ENCODE results near the gene SDC3.
"Not testable (repeated sequence)": the region's sequence is repeated elsewhere in the genome, so short reads cannot be mapped to it uniquely, and the experiment has no call there.

Gene SDC3

GRCh38 chr1:30872033-30872947, 36.3 kb downstream of the SDC3 start:
- DNase-seq, result no peak

GRCh38 chr1:30871276-30871871, 37.2 kb downstream of the SDC3 start:
- DNase-seq, result no peak

GRCh38 chr1:30870656-30871055, 37.9 kb downstream of the SDC3 start:
- DNase-seq, result no peak

- DNase-seq, result no peak
Observed at GRCh38 chr1:30870035-30870434, 38.5 kb downstream of the SDC3 start.

GRCh38 chr1:30868833-30869435, 39.6 kb downstream of the SDC3 start:
- DNase-seq, result peak; percentile 64

- DNase-seq, result not testable (repeated sequence)
Observed at GRCh38 chr1:30868057-30868456, 40.5 kb downstream of the SDC3 start.

- no peak for DNase-seq
Observed at GRCh38 chr1:30867537-30867936, 41.0 kb downstream of the SDC3 start.

- no peak for DNase-seq
Observed at GRCh38 chr1:30866594-30866993, 42.0 kb downstream of the SDC3 start.

GRCh38 chr1:30864681-30865080, 43.9 kb downstream of the SDC3 start:
- DNase-seq, result no peak

GRCh38 chr1:30863858-30864604, 44.5 kb downstream of the SDC3 start:
- DNase-seq, result no peak

GRCh38 chr1:30860320-30860652, 48.3 kb downstream of the SDC3 start:
- DNase-seq, result no peak

GRCh38 chr1:30857964-30858363, 50.6 kb downstream of the SDC3 start:
- no peak for DNase-seq

- DNase-seq, result no peak
Observed at GRCh38 chr1:30857062-30857461, 51.5 kb downstream of the SDC3 start.

- no peak for DNase-seq
Observed at GRCh38 chr1:30856260-30856790, 52.2 kb downstream of the SDC3 start.

GRCh38 chr1:30855686-30856259, 52.8 kb downstream of the SDC3 start:
- no peak for DNase-seq

- no peak for DNase-seq
Observed at GRCh38 chr1:30853350-30853749, 55.2 kb downstream of the SDC3 start.

- DNase-seq, result no peak
Observed at GRCh38 chr1:30852026-30852425, 56.5 kb downstream of the SDC3 start.

- DNase-seq, result no peak
Observed at GRCh38 chr1:30851286-30851685, 57.3 kb downstream of the SDC3 start.

GRCh38 chr1:30850607-30851006, 58.0 kb downstream of the SDC3 start:
- DNase-seq, result no peak

GRCh38 chr1:30848130-30848529, 60.4 kb downstream of the SDC3 start:
- DNase-seq, result no peak

GRCh38 chr1:30847358-30847972, 61.1 kb downstream of the SDC3 start:
- no peak for DNase-seq

- no peak for DNase-seq
Observed at GRCh38 chr1:30846587-30846986, 62.0 kb downstream of the SDC3 start.

All from NK-92 treated with Interleukin-12 subunit alpha and Interleukin-12 subunit beta, amount 100 ng/mL, for 24 hours (cell line).